ENCODE results near the gene KIDINS220.

DNA sequence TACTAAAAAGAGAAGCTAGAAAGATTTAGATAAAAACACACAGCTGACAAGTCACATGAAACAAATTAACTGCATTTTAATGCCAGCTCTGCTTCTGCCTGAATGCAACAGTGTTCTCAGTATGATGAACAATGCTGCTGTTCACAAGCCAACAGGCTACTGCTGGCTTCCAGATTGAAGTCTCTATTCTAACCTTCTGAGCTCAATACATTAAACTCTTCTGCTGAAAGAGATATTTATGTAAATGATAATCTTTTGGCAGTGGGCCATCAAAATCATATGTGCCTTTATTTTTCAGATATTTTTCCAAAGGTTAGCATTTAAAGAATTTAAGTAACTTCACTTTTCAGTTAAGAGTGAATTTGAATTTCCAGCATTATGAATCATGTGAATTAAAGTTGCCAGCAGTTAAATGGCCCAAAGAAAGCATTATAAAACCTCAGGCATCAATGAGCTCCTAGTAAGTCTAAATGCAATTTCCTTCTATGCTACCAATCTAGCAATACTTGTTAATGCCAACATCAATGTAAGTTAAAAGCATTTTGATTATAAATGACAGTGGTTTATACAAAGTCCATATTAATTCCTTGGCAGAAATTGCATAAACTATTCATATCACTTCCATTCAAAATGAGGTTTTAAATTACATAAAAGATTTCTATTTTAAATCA lies 83.2 kb downstream of the KIDINS220 start:
- TF ChIP-seq ZNF8 (CRISPR knock-in tag; IDR thresholded peaks at IDR 0.05) (no peak), ZFP3 (CRISPR knock-in tag; IDR thresholded peaks at IDR 0.05) (no peak), TOX (CRISPR knock-in tag; IDR thresholded peaks at IDR 0.05; ENCODE audit: borderline replicate concordance) (no peak), GLIS3 (CRISPR knock-in tag; IDR thresholded peaks at IDR 0.05) (no peak), ZNF70 (CRISPR knock-in tag; IDR thresholded peaks at IDR 0.05) (no peak), ESRRG (CRISPR knock-in tag; IDR thresholded peaks at IDR 0.05) (no peak), CSDC2 (CRISPR knock-in tag; IDR thresholded peaks at IDR 0.05) (0 out of 2 replicates have a peak, but pooled peaks have one; percentile 30), TCF4 (CRISPR knock-in tag; IDR thresholded peaks at IDR 0.05; ENCODE audit: borderline replicate concordance) (peak; percentile 72), ARNTL (CRISPR knock-in tag; IDR thresholded peaks at IDR 0.05; ENCODE audit: borderline replicate concordance, low read depth) (peak; percentile 11; the same call in 1 of the 2 replicates), ZNF565 (CRISPR knock-in tag; conservative IDR thresholded peaks at IDR 0.05; ENCODE audit: low read depth) (no peak), TSHZ2 (CRISPR knock-in tag; IDR thresholded peaks at IDR 0.05) (peak; percentile 61; the same call in 1 of the 2 replicates), RARB (CRISPR knock-in tag; IDR thresholded peaks at IDR 0.05) (no peak)
- TF ChIP-seq, protein P1, sequence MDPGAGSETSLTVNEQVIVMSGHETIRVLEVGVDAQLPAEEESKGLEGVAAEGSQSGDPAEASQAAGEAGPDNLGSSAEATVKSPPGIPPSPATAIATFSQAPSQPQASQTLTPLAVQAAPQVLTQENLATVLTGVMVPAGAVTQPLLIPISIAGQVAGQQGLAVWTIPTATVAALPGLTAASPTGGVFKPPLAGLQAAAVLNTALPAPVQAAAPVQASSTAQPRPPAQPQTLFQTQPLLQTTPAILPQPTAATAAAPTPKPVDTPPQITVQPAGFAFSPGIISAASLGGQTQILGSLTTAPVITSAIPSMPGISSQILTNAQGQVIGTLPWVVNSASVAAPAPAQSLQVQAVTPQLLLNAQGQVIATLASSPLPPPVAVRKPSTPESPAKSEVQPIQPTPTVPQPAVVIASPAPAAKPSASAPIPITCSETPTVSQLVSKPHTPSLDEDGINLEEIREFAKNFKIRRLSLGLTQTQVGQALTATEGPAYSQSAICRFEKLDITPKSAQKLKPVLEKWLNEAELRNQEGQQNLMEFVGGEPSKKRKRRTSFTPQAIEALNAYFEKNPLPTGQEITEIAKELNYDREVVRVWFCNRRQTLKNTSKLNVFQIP (CRISPR knock-in tag; IDR thresholded peaks at IDR 0.05; ENCODE audit: borderline replicate concordance, low read depth), result peak; percentile 56; the same call in 1 of the 2 replicates
